ENCODE measurements around the gene CD3D.

CD3D gene

GRCh38 chr11:118314988-118315411 is 27.5 kb downstream of the CD3D start:
- TF ChIP-seq, protein P1, sequence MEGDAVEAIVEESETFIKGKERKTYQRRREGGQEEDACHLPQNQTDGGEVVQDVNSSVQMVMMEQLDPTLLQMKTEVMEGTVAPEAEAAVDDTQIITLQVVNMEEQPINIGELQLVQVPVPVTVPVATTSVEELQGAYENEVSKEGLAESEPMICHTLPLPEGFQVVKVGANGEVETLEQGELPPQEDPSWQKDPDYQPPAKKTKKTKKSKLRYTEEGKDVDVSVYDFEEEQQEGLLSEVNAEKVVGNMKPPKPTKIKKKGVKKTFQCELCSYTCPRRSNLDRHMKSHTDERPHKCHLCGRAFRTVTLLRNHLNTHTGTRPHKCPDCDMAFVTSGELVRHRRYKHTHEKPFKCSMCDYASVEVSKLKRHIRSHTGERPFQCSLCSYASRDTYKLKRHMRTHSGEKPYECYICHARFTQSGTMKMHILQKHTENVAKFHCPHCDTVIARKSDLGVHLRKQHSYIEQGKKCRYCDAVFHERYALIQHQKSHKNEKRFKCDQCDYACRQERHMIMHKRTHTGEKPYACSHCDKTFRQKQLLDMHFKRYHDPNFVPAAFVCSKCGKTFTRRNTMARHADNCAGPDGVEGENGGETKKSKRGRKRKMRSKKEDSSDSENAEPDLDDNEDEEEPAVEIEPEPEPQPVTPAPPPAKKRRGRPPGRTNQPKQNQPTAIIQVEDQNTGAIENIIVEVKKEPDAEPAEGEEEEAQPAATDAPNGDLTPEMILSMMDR (IDR thresholded peaks at IDR 0.05; ENCODE audit: insufficient read depth, low read length, poor library complexity, severe bottlenecking), result no peak
- no peak for DNase-seq (ENCODE audit: extremely low read depth, insufficient read length)
- no peaks in the 10 kb centered on the region for H3K36me3 ChIP-seq (ENCODE audit: control insufficient read depth, insufficient read depth, low read length)
- peaks cover 1% of the 10 kb centered on the region for H3K27me3 ChIP-seq (replicated peaks; ENCODE audit: control insufficient read depth, insufficient read depth, low read length)
- no peak overlapping the region for H3K4me3 ChIP-seq (replicated peaks; ENCODE audit: low read depth, low read length)

DNA sequence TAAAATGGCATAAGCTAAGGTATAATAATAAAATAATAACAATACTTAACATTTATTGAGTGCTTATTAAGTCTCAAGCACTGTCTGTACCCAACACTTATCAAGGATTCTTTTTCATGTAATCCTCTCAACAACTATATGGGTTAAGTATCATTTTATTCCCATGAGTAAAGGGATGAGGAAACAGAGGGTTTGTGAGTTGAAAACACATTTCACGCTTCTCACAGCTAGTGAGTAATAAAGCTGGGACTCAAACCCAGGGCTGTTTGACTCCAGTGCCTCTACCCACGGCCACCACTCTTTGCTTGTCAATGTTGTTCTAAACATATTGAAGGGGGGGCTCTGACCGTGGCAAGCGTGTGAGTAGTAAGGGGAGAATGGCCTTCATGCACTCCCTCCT is 29.3 kb downstream of the CD3D start:
- H3K4me3 ChIP-seq (replicated peaks; ENCODE audit: low read depth, low read length), result no peak overlapping the region
- H3K36me3 ChIP-seq (ENCODE audit: control insufficient read depth, insufficient read depth, low read length), result no peaks in the 10 kb centered on the region
- TF ChIP-seq, protein P1 (IDR thresholded peaks at IDR 0.05; ENCODE audit: insufficient read depth, low read length, poor library complexity, severe bottlenecking), result no peak
- no peak for DNase-seq (ENCODE audit: extremely low read depth, insufficient read length)
- H3K27me3 ChIP-seq (replicated peaks; ENCODE audit: control insufficient read depth, insufficient read depth, low read length), result peaks cover 1% of the 10 kb centered on the region

DNA sequence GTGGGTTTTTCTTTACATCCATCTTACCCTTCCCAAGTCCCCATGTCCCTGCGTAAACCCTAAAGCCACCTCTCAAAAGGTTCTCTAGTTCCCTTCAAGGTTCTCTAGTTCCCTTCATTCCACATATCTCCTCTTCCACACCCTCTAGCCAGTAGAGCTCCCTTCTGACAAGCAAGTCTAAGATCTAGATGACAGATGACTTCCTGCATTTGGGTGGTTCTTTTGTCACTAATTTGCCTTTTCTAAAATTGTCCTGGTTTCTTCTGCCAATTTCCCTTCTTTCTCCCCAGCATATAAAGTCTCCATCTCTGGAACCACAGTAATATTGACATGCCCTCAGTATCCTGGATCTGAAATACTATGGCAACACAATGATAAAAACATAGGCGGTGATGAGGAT is 30.2 kb downstream of the CD3D start:
- no peak for DNase-seq (ENCODE audit: extremely low read depth, insufficient read length)
- H3K36me3 ChIP-seq (ENCODE audit: control insufficient read depth, insufficient read depth, low read length), result no peaks in the 10 kb centered on the region
- TF ChIP-seq, protein P1 (IDR thresholded peaks at IDR 0.05; ENCODE audit: insufficient read depth, low read length, poor library complexity, severe bottlenecking), result no peak

GRCh38 chr11:118311518-118311917 is 31.0 kb downstream of the CD3D start:
- Histone ChIP-seq H3K4me3 (replicated peaks; ENCODE audit: low read depth, low read length) (no peak overlapping the region), H3K36me3 (ENCODE audit: control insufficient read depth, insufficient read depth, low read length) (no peaks in the 10 kb centered on the region), H3K27me3 (replicated peaks; ENCODE audit: control insufficient read depth, insufficient read depth, low read length) (peaks cover 1% of the 10 kb centered on the region)
- TF ChIP-seq, protein P1 (IDR thresholded peaks at IDR 0.05; ENCODE audit: insufficient read depth, low read length, poor library complexity, severe bottlenecking), result no peak
- no peak for DNase-seq (ENCODE audit: extremely low read depth, insufficient read length)

More for the DNA sequence above, 30.2 kb downstream of the CD3D start:
- Histone ChIP-seq H3K4me3 (replicated peaks; ENCODE audit: low read depth, low read length) (no peak overlapping the region), H3K27me3 (replicated peaks; ENCODE audit: control insufficient read depth, insufficient read depth, low read length) (peaks cover 1% of the 10 kb centered on the region)

GRCh38 chr11:118310781-118311485 is 31.6 kb downstream of the CD3D start:
- no peak for DNase-seq (ENCODE audit: extremely low read depth, insufficient read length)
- Histone ChIP-seq H3K27me3 (replicated peaks; ENCODE audit: control insufficient read depth, insufficient read depth, low read length) (peaks cover 1% of the 10 kb centered on the region), H3K36me3 (ENCODE audit: control insufficient read depth, insufficient read depth, low read length) (no peaks in the 10 kb centered on the region), H3K4me3 (replicated peaks; ENCODE audit: low read depth, low read length) (no peak overlapping the region)
- TF ChIP-seq, protein P1 (IDR thresholded peaks at IDR 0.05; ENCODE audit: insufficient read depth, low read length, poor library complexity, severe bottlenecking), result no peak

All from GM06990 (cell line).